Measurements from ENCODE around the gene PYGL.

PYGL gene

DNA sequence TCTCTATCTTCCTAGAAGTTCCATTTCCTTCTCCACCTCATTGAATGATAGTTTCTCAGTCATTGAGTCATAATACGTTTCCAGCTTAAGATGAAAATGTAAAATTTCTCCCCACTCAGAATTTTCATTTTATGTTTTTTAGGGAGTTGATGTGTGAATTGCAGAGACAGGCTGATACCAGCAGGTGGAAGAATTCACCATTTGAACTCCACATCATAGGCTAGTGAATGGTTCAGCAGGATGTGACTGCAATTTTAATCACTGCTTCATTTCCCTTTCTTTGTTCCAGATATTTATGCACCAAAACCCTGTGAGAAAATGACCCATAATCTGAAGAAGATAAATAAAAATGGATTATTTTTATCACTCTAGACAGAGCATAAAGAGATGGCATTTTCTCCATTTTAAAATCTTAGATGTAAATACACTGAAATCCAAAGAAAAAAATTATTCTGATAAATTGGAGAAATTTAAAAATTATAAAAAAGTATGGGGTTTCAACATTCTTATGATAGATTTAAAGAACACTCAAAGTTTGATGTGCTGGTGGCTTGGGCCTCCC, 10.6 kb upstream of the PYGL start:
- Histone ChIP-seq H3K4me3 (no peak overlapping the region), H3K27ac (no peak overlapping the region)
- TF ChIP-seq, protein P1, sequence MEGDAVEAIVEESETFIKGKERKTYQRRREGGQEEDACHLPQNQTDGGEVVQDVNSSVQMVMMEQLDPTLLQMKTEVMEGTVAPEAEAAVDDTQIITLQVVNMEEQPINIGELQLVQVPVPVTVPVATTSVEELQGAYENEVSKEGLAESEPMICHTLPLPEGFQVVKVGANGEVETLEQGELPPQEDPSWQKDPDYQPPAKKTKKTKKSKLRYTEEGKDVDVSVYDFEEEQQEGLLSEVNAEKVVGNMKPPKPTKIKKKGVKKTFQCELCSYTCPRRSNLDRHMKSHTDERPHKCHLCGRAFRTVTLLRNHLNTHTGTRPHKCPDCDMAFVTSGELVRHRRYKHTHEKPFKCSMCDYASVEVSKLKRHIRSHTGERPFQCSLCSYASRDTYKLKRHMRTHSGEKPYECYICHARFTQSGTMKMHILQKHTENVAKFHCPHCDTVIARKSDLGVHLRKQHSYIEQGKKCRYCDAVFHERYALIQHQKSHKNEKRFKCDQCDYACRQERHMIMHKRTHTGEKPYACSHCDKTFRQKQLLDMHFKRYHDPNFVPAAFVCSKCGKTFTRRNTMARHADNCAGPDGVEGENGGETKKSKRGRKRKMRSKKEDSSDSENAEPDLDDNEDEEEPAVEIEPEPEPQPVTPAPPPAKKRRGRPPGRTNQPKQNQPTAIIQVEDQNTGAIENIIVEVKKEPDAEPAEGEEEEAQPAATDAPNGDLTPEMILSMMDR (IDR thresholded peaks at IDR 0.05): no peak
- no peak for DNase-seq (ENCODE audit: low spot score)

DNA sequence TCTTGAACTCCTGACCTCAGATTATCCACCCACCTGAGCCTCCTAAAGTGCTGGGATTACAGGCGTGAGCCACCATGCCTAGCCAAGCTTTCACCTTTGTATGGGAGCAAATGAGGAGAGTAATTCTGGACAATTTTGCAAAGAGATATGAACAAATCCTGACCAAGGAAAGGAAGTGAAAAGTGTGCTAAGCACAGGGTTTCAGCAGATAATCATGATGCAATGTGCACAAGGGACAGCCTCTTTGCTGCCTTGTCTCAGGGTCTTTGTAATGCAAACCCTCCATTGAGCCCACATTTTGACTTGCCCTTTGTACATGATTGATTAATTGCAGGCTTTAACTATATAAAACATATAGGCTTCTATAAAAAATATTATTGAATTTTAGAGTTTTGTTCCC, 9.2 kb upstream of the PYGL start:
- DNase-seq (ENCODE audit: low spot score): no peak
- Histone ChIP-seq H3K27ac (no peak overlapping the region), H3K4me3 (no peak overlapping the region)
- TF ChIP-seq, protein P1 (IDR thresholded peaks at IDR 0.05): no peak

DNA sequence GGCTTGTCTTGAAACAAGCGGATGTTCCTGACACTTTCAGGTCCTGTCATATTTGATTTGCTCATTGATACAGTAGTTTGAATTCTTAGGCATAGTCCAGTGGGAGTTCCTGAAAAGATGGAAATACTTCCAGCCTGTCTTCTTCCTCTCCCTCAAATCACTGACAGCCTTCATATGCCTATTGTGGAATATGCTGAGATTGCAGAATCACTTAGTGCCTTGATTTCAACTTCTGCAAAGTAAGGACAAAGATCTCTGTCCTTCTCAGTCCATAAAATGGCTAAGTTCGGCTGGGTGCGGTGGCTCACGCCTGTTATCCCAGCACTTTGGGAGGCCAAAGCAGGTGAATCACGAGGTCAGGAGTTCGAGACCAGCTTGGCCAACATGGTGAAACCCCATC, 6.7 kb upstream of the PYGL start:
- TF ChIP-seq, protein P1 (IDR thresholded peaks at IDR 0.05): no peak
- no peak overlapping the region for H3K27ac ChIP-seq
- no peak overlapping the region for H3K4me3 ChIP-seq
- no peak for DNase-seq (ENCODE audit: low spot score)

DNA sequence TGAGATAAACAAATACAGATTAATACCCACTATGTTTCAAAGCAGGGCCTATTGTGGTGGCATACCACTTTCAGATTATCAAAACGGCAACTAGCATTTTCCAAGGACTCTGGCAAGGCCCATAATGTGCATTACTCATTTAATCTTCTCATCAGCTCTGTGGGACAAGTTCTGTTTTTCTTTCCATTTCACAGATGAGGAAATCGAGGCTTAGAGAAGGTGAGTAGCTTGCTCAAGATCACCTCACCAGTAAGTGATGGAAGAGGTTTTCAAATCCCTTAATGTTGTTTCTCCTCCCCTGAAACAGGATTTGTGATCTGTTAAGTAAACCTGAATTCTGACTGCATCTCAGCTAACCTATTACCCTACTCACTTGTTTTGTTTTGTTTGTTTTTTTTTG, 3.9 kb upstream of the PYGL start:
- Histone ChIP-seq H3K4me3 (no peak overlapping the region), H3K27ac (no peak overlapping the region)
- TF ChIP-seq, protein P1 (IDR thresholded peaks at IDR 0.05): no peak
- no peak for DNase-seq (ENCODE audit: low spot score)

DNA sequence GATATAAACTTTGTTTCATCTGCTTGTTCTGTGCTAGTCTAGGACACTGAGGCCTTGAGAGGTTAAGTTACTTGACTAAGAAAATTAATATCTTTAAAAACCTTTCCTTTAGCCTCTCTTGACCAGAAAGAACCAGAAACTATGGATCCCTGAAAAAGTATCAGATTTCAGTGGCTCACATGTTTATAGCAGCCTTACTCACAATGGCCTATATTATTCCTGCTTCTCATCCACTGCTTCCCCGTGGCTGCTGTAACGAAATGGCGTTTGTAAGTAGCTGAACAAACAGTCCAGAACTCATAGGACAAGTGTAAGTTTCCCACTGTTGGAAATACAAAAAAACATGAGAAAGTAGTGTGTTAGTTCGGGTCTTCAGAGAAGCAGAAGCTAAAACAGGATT, 3.2 kb upstream of the PYGL start:
- no peak for DNase-seq (ENCODE audit: low spot score)
- TF ChIP-seq, protein P1 (IDR thresholded peaks at IDR 0.05): no peak
- H3K4me3 ChIP-seq: no peak overlapping the region
- no peak overlapping the region for H3K27ac ChIP-seq

DNA sequence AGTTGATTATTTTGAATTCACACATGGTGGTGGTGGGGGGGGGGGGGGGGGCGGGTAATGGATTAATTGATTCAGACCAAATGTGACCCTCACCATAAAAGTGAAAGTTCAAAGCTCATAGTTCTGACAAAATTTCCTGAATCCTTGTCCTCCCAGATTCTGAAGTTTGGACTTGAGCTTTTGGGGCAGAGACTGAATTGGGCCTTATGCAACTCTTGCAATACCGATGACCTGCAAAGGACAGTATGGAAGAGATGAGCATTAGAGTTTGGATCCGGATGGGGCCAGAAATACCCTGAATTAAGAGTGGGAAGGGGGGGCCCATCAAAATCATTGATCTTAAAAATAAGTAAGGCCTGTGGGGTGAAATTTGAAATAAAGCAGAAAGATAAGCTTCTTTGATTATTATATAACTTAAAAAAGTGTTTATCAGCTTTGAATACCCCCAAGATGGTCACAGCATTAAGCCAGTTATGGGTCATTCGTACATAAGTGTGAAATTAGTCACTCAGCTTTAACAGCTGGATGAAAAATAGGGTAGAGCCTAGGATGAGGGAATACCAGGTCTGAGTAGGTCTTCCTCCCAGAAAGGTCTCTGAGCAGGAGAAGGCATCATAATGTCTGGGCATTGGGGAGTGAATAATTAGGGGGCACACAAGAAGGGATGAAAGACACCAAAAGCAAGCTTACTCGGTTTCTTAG, 2.1 kb upstream of the PYGL start:
- H3K4me3 ChIP-seq: no peak overlapping the region
- DNase-seq (ENCODE audit: low spot score): no peak
- TF ChIP-seq, protein P1 (IDR thresholded peaks at IDR 0.05): no peak
- H3K27ac ChIP-seq: no peak overlapping the region
